Right forelimb (tissue), 1 donor: Measurements from ENCODE around the gene RGS1.

Source experiments
- DNase-seq: peaks from one replicate; pipeline ENCODE4 v3.0.0-alpha.2; 2018

RGS1 gene

GRCh38 chr1:192584866-192585265, 9.3 kb downstream of the RGS1 start:
- DNase-seq = no peak

DNA sequence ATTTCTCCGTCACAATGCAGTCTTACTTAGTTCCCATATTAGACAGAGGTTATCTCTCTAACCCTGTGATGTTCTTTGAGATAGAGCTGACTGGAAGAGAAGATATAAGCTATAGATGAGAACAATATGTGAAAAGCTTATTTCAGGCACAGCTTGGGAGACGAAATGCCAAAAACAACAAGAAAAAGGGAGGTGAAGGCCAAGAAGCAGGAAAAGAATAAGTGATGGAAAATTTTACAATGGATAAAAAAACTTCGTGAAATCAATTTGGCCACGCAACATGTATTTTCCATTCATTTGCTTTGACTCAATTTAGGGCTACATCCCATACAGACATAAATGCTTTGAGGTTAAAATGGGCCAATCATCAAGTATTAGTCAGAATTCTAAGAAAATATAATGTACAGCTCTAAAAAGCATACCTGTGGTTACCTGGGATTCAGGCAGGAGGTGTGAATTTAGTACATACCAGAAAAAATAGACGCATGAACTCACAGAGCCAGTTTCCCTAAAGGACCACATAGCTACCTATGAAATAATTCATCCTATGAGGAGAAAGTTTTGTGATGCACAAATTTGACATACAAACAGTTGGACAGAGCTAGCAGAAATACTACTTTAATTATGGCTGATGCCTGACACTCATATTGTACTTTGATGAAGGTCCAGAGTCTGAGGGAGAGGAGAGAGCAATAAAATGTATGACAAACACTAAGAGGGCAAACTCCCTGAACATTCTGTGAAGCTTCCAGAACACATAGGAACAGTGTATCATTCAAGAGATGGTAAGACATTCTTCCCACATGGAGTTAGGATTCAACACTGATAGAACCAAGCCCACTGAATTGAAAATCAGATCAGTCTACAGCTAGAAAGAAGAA, 12.1 kb downstream of the RGS1 start:
- no peak for DNase-seq

DNA sequence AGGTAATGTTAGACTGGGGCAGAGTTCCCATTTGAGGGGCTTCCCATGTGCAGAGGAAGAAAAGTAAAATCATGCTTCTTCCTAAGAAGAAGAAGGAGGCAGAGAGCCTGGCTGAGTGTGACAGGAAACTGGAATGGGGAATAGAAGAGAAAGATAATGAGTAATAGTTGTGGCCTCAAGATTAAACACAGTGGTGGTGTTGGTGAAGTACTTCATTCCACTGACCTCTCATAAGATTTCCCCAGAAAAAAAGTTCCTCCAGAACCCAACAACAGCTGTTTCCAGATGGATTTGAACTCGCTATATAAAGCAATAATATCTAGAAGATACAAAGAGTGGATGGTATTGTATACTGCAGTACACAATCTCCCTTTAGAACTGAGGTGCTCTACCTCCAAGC, 13.0 kb downstream of the RGS1 start:
- DNase-seq = no peak

GRCh38 chr1:192589813-192590212, 14.2 kb downstream of the RGS1 start:
- no peak for DNase-seq

DNA sequence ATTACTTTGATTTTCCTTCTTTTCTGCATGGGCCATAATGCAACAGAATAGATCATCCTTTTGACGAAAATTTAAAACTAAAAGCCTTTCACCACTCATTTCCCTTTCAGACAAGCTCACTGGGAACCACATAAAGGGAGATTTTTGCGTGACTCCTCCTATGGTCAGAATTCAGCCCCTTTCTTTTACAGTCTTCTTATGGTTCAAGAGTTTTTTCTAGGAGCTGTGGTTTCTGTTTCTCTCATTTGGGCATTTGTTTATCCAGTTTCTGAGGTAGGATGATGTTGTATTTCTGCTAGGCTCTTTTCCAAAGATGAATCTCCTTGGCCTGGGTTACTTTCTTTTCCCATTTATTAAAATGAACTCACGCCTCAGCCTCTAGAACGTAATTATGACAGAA, 16.9 kb downstream of the RGS1 start:
- no peak for DNase-seq

DNA sequence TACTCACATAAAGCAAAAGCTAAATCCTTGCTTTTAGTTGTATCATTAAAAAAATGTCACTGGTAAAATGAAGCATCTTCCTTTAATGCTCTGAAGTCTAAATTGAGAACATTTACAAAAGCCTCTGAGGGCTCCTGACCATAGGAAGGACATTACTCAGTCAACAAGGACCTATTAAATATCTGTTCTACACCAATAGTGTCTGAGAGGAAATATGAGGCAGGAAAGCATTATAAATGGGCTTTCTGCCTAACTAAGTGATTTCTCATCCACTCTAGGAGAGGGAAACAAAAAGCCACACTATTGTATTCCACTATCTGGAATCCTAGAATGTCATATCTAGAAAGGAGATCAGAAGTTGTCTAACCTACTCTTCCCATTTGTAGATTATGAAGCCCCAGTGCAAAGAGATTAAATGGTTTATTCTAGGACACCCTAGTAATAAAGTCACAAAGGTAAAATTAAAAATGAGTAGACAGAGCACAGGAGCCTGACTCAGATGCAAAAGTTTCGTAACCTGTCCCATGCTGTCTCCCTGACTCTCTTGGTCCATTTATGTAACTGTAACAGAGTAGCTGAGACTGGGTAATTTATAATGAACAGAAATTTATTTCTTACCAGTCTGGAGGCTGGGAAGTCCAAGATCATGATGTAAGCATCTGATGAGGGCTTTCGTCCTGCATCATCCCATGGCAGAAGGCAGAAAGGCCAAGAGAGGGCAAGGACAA, 17.6 kb downstream of the RGS1 start:
- DNase-seq = no peak

- no peak for DNase-seq
Observed at GRCh38 chr1:192595299-192595698, 19.7 kb downstream of the RGS1 start.

GRCh38 chr1:192598589-192598988, 23.0 kb downstream of the RGS1 start:
- no peak for DNase-seq

- no peak for DNase-seq
Observed at GRCh38 chr1:192600275-192600674, 24.7 kb downstream of the RGS1 start.

DNA sequence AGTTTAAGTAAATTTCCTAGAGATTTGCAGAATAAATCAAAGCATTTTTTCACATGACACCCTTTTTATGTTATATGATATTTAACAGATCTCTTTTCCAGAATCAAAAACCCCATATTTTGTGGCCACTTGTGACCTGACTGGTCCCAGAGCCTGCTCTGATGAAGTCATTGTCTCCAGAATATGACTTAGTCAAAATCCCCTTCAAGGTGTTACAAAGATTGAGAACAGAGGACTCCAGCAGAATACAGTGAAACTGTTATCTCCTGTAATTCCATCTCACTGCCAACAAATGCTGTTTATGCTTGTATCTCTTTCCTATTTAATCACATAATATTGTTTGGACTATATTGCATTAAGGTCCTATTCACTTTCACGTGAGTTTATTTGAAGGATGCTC, 25.6 kb downstream of the RGS1 start:
- no peak for DNase-seq

DNA sequence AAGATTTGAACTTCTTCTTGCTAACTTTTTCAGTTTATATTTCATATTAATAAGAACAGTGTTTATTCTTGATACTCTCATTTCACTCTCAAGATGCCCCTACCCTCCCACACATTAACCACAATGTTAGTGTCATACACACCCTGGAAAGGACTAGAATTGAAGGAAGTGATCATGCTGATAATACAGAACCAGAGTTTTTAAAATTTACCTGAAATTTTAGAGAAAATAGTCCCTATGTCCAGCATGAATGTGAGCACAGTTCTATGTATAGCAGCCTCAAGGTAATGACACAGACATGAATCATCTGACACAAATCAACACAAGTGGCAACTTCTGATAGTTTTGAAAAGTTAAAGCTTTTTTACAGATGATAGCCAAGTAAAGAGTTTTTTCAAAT, 26.0 kb downstream of the RGS1 start:
- no peak for DNase-seq

DNA sequence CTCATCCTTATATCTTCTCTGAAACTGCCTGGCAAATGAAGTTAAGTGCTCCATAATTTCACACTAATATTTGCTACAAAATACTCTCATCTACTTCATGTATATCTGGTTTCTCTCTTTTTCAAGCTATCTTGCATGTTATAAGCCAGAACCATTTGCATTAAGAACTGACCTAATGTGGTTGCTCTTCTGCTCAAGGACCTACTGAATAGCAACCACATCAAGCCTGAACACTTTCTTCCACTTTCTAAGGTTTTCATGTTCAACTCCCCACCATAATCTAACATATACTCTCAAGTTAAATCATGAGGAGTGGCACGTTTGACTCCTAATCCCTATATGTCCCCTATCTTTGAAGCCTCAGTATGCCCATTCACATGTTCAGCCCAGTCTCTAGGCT, 27.2 kb downstream of the RGS1 start:
- no peak for DNase-seq

- no peak for DNase-seq
Observed at GRCh38 chr1:192603218-192603787, 27.7 kb downstream of the RGS1 start.

GRCh38 chr1:192604979-192605620, 29.5 kb downstream of the RGS1 start:
- DNase-seq = no peak

GRCh38 chr1:192608671-192609070, 33.1 kb downstream of the RGS1 start:
- no peak for DNase-seq

DNA sequence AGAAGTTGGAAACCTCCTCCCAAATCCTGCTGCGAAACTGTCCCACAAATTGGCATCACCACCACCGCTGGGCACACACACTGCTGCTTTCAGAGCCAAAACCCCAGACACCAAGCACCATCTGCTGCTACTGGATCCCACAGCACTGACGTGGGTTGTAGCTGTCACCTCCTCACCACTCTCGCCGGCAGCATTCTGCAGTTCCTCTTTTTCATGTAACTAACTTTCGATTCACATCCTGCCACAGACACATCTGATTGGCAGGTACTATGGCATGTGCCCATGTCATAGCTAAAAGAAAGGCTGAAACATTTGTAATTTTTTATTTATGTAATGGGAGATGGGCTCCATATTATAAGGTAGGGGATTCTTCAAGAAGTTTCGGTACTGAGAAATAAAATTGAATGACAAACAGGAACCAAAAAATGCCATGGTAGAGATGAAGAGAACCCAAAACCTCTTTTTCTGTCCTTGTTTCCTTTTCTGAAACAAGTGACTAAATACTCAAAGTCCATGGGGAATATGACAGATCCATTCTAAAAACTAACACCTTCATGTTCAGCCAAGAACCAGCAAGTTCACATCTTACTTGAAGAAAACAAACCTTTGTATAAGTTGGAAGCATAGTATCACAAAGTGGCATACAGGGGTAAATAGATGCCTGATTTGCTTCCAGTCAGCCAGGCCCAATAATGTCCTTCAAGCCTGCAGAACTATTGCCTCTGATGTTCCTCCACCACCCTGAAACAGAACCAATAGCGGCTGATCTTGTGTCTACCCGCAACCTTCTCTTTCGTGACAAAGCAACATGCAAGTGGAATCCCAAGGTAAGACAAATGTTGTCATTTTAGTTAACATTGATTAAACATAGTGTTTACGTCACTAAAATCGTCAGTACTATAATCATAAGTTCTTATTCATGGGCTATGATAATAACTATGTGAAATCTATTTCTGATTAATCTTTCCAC, 33.8 kb downstream of the RGS1 start:
- DNase-seq = no peak

- DNase-seq = no peak
Observed at GRCh38 chr1:192610112-192610889, 34.7 kb downstream of the RGS1 start.

DNA sequence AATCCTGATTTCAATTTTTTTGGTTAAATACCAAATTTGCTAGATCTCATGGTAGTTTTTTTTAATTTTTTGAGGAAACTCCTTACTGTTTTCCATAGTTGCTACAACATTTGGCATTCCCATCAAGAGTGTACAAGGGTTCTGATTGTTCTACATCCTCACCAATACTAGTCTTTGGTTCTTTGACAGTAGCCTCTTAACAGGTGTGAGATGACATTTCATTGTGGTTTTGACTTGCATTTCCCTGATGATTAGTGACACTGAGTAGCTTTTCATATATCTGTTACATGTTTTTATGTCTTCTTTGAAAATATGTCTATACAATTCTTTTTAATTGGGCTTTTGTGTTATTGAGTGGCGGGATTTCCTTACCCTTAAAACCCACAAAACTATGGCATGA, 39.5 kb downstream of the RGS1 start:
- DNase-seq = no peak

GRCh38 chr1:192620071-192620635, 44.6 kb downstream of the RGS1 start:
- DNase-seq = no peak

DNA sequence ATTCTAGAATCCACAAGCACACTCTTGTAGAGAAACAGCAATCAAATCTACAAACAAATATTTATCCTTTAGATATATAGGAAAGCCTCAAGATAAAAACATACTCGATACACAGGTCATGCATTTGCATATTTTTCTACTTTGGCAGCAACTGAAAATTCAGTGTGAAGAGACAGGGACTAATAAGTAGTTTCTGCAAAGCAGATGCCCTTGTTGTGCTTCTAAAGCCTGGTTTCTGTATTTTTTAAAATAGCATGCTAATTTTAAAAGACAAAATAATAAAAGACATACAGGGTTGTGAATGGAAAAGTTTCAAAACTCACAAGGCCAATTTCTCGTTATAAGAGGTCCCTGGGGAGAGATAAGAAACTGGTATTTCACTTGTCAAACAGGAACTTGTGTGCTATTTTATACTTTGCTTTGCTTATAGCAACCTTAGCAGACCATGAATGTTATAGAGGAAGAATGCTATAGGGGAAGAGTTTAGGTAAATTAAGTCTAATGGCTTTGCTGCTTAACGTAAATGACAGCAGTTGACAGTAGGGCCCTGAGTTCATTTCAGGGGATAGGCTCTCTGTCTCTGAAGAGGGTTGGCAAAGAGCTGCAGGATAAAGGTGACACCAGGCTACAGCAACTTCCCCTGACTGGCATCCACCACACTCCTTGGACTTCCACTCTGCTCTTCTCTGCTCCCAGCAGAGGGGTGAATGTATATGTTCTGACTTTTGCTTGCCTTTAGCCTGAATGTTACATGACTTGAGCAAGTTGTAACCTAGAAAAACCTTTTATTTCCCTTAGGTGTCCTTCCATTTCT, 51.0 kb downstream of the RGS1 start:
- DNase-seq = no peak
